Nephron (organoid): Measurements from ENCODE around the gene TLCD3A.

ENCODE experiments used
- H3K27ac Mint-ChIP-seq, 3 experiments: 2 replicates each; pipeline ENCODE4 v1.8.0; 2020; ENCODE audit warnings: mixed read lengths in 3 of 3, mild to moderate bottlenecking in 2 of 3, moderate library complexity in 1 of 3
- H3K27me3 Mint-ChIP-seq: 2 replicates; pipeline ENCODE4 v1.8.0; 2021; ENCODE audit warnings: low read depth, mild to moderate bottlenecking, moderate library complexity, mixed read lengths
- H3K36me3 Mint-ChIP-seq: 2 replicates; pipeline ENCODE4 v1.8.0; 2020; ENCODE audit warnings: low read depth, mixed read lengths
- H3K4me1 Mint-ChIP-seq: 2 replicates; pipeline ENCODE4 v1.8.0; 2020; ENCODE audit warnings: mixed read lengths
- H3K4me3 Mint-ChIP-seq, 3 experiments: 2 replicates each; pipeline ENCODE4 v1.8.0; 2020; ENCODE audit warnings: mild to moderate bottlenecking in 3 of 3, mixed read lengths in 3 of 3, moderate library complexity in 2 of 3
- H3K9me3 Mint-ChIP-seq: 2 replicates; pipeline ENCODE4 v1.8.0; 2020; ENCODE audit warnings: mixed read lengths
- CTCF ChIP-seq, 3 experiments: fragments of 200-600 bp; sonication (generic); IDR thresholded peaks; one replicate each; pipeline ENCODE4 v1.5.0; 2021; ENCODE audit warnings: antibody characterized with exemption in 3 of 3; ENCODE audit not compliant: unreplicated experiment in 3 of 3

The TLCD3A gene

GRCh38 chr17:791829-792228 is 59.4 kb downstream of the TLCD3A start:
- Mint-ChIP-seq H3K27ac (no peak overlapping the region), H3K27me3 (no peaks in the 10 kb centered on the region), H3K4me3 (no peak overlapping the region), H3K9me3 (no peaks in the 10 kb centered on the region), H3K36me3 (peaks cover 42% of the 10 kb centered on the region), H3K4me1 (peaks cover 11% of the 10 kb centered on the region)
- no peak for TF ChIP-seq CTCF (IDR thresholded peaks at IDR 0.05; ENCODE audit: unreplicated experiment in 3 of 3)

- H3K36me3 Mint-ChIP-seq: peaks cover 40% of the 10 kb centered on the region
- H3K4me1 Mint-ChIP-seq: peaks cover 12% of the 10 kb centered on the region
- H3K9me3 Mint-ChIP-seq: no peaks in the 10 kb centered on the region
- no peak for TF ChIP-seq CTCF (IDR thresholded peaks at IDR 0.05; ENCODE audit: unreplicated experiment in 3 of 3)
- no peak overlapping the region for H3K4me3 Mint-ChIP-seq
- no peak overlapping the region for H3K27ac Mint-ChIP-seq
- H3K27me3 Mint-ChIP-seq: no peaks in the 10 kb centered on the region
These were observed 59.9 kb downstream of the TLCD3A start for GRCh38 chr17:792277-792676.
